Left renal pelvis (tissue), 4 donors: ENCODE results near the gene TDG. TPM values are rescaled to one million over a fixed set of nuclear protein-coding genes. Genes with fewer than 3 reads are reported as not detected.

Experiments
- DNase-seq, 4 donors: peaks; one replicate each; pipeline ENCODE4 v3.0.0-alpha.2; 2013; ENCODE audit warnings: low read depth in 4 of 4, low spot score in 3 of 4
- polyA plus RNA-seq, 4 donors: library from polyadenylated mRNA; unstranded; fragments of 120-200 nt; gene quantifications; one replicate each; pipeline ENCODE4 v1.2.1, GENCODE V29; 2013; ENCODE audit not compliant: insufficient read length in 4 of 4

Gene TDG
- polyA plus RNA-seq, 4 donors = 42.4 to 58.3 (median 52.8) TPM

DNA sequence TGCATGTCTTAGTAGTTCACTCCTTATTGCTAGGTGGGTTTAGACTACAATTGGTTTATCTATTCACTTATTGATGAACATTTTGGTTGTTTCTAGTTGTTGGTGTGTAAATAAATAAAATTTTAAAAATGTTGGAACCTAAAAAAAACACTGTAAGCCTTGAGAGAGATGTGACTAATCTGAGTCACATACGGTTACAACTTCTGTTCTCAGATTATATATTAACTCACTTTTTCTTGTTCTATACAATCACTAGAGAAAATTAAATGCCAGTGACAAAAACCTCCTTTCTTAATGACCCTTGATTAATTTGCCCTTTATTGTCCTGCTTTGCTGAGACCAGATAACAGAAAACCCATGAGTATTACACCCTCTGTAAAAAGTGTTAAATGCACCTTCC lies 7.1 kb upstream of the TDG start:
- DNase-seq = no peak

DNA sequence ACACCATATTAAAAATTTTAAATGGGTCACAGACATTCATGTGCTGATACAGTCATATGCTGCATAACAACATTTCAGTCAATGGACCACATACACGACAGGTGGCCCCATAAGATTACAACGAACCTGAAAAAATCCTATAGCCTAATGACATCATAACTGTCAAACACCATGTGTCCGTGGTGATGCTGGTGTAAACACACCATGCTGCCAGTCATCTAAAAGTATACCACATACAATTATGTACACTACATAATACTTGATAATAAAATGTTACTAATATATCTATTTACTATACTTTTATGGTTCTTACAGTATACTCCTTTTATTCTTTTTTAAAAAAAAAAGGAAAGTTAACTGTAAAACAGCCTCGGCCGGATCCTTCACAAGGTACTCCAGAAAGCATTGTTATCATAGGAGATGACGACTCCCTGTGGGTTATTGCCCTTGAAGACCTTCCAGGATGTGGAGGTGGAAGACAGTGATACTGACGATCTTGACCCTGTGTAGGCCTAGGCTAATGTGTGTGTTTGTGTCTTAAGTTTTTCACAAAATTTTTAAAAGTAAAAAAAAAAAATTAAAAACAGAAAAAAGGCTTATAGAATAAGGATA lies 5.0 kb upstream of the TDG start:
- no peak for DNase-seq

GRCh38 chr12:103962493-103962892 lies 3.2 kb upstream of the TDG start:
- DNase-seq = no peak

- DNase-seq = no peak
Measured at GRCh38 chr12:103964805-103965204, 867 bp upstream of the TDG start.

- DNase-seq = no peak
Measured at GRCh38 chr12:103965255-103965589, 450 bp upstream of the TDG start.

GRCh38 chr12:103966736-103967135 lies 1.1 kb downstream of the TDG start:
- no peak for DNase-seq

DNA sequence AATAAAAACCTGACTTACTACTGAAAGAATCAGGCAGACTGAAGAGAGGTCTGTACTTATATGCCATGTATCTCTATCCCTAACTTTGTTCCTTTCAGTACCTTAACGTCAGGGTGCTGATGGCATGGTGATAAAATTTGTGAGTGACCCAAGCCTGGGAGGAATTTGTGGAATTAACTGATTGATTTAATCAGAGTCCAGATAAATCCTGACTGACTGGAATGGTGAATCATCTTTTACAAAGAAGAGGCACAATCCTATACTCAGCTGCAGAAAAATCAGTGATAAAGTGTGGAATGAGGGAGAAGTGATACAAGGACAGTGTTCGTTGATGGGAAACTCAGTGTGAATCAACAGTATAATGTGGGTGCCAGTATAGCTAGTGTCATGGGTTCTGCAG lies 3.7 kb downstream of the TDG start:
- DNase-seq = no peak

DNA sequence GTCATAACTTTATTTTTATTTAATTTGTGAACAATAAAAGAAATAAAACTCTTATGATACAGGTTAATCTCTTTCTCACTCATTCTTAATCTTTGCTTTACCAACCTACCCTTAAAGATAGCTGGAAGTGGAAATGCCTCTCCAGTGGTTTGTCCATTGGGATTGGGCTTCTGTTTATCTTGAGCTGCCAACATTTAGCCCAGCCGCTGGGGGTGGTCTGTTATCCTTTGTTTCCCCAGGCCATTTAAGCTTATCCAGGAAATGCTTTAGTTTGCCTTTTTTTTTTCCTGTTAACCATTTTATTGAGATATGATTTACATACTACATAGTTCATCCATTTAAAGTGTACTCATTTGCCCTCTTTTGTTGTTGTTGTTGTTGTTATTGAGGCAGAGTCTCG lies 8.2 kb downstream of the TDG start:
- no peak for DNase-seq

DNA sequence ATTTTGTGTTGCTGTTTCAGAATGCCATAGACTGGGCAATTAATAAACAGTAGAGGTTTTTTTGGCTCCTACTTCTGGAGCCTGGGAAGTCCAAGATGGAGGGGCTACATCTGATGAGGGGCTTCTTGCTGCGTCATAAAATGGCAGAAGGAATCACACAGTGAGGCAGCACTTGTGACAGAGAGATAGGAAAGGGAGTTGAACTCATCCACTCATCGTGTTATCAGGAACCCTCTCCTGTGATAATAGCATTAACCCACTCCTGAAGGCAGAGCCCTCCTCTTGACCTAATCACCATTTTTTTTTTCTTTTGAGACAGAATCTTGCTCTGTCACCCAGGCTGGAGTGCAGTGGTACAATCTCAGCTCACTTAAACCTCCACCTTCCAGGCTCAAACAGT lies 9.7 kb downstream of the TDG start:
- no peak for DNase-seq

DNA sequence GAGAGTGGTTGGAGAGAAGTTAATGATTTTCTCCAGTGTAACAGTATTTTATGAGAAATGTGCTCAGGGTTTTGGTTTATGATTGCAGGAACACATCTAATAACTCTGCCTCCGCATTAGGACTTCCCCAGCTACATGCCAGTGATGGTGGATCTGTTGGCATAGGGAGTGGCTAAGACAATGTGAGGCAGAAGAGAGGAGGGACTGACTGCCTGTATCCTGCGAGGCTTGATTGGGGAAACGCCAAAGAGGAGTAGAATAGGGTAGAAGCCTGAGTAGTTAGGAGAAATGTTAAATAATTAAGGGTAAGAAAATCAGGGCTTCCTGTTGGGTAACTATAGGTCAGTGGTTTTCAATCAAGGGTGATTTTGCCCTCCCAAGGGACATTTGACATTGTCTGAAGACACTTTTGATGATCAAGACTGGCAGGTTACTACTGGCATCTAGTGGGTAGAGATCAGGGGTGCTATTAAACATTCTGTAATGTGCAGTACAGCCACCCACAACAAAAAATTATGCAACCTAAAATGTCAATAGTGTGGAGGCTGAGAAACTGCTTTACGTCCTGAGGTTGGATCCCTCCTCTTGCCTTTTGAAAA lies 12.8 kb downstream of the TDG start:
- no peak for DNase-seq

DNA sequence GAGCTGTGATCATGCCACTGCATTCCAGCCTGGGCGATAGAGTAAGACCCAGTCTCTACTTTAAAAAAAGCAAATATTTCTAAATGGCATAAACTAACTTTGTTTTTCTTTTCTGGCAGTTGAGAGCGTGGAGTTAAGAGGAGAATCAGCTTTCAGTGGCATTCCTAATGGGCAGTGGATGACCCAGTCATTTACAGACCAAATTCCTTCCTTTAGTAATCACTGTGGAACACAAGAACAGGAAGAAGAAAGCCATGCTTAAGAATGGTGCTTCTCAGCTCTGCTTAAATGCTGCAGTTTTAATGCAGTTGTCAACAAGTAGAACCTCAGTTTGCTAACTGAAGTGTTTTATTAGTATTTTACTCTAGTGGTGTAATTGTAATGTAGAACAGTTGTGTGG lies 21.2 kb downstream of the TDG start:
- DNase-seq = no peak

DNA sequence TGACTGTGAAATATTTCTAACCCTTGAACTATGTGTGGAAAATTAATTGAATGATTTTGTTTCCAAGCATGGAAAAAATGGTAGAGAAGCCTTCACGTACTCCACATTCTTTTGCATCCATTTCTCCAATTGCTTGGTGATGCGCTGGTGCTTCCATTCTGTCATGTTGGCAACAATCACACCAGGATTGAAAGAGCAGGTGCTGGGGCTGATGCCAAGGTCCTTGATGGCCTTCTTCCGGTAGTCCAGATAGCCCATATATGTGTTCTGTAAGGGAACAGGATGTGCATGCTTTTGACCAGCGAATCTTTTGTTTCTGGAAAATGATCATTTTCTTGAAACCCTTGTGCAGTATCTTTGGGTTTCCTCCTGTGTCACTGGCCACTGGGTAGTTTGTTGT lies 28.6 kb downstream of the TDG start:
- no peak for DNase-seq

DNA sequence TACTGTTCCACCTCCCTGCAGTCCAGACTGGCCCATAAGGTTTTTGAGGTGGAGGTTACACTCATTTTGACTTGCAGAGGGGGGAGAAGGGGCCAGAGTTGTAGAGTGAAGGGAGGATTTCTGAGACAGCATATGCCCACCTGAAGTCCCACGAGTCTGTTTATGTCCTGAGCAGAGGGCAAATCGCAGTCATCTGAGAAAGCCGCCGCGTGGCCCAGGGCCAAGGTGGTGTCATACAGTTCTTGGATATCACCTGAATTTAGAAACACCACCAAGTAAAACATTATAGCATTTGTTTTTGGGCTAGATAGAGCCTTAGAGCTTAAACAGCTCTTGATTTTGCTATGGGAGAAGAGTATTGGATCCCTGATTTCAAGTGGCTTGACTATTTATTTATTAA lies 30.9 kb downstream of the TDG start:
- no peak for DNase-seq

- DNase-seq = no peak
Measured at GRCh38 chr12:103997286-103997900, 31.7 kb downstream of the TDG start.

- DNase-seq = no peak
Measured at GRCh38 chr12:103998976-103999375, 33.3 kb downstream of the TDG start.

DNA sequence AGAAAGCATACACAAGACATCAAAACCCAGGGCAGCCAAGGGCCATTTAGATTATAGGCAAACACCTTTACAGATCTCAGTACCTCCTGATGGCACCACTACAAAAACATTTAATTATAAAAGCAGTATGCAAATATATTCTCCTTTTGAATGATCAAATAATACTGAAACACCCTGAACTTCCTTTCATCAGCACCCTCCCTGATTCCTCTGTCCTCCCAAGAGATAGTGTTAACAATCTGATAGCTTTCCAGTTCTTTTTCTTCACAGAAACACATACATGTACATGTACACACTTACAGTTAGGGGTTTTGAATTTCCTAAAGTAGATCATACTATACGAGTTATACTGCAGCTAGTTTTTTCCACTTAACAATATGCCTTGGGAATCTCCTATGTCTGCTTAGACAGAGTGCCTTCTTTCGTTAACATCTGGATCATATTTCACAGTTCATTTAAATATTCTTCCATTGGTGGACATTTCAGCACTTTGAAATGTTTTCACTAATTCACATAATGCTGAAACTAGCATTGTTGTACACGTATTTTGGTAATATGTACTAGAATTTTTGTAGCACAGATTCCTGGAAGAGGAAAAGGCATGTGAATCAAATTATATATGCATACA lies 35.2 kb downstream of the TDG start:
- no peak for DNase-seq

DNA sequence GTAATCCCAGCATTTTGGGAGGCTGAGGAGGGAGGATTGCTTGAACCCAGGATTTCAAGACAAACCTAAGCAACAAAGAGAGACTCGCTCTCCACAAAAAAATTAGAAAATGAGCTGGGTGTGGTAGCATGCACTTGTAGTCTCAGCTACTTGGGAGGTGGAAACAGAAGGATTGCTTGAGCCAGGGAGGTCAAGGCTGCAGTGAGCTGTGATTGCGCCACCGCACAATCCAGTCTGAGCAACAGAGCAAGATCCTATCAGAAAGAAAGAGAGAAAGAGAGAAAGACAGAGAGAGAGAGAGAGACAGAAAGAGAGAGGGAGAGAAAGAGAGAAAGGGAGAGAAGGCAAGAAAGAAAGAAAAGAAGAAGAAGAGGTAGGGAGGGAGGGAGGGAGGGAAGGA lies 37.0 kb downstream of the TDG start:
- DNase-seq = no peak

DNA sequence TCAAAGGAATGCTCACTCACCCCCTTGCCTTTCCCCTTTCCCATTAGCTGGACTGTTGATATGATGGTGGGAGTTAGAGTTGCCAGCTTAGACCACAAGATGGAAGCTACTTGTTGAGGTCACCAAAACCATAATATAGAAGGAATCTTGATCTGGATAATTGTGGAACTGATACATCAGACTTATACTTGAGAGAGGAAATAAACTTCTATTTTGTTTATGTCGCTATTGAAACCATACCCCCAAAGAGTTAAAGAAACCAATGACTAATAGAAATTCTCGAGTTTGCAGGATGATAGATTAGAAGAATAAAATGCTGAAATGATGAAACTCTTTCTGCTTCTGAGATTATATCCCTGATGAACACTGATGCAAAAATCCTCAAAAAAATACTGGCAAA lies 37.9 kb downstream of the TDG start:
- no peak for DNase-seq

DNA sequence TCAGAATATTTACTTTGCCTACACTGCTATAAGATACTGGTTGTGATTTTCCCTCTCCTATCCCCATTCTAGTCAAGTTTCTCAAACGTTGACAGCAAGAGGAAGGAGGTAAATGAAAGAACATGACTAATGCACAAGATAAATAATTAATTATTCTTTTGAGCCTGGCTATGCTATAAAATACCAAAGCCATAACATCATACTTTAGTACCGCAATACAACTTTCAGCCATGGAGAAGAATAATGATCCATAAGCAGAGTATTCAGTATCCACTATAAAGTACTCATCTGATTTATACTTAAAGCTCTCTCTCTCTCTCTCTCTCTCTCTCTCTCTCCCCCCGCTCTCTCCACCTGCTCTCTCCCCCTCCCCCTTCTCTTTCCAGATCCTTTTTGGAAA lies 41.3 kb downstream of the TDG start:
- DNase-seq = no peak

DNA sequence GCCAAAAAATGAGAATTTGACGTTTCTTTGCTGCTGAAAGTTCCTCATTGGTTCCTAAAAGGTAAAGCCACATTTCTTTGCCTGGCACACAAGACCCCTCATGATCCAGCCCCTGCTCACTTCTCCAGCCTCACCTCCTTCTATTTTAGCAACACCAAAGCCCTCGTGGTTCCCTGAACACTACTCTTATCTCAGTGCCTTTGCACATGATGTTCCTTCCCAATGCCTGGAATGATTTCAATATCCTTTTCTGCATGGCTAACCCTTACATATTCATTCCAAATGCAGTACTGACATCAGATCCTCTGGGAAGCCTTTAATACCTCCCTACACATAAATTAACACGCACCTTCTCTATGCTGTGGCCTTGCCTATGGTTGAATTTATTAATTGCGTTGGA lies 44.4 kb downstream of the TDG start:
- no peak for DNase-seq

GRCh38 chr12:104010606-104011169 lies 45.0 kb downstream of the TDG start:
- no peak for DNase-seq

DNA sequence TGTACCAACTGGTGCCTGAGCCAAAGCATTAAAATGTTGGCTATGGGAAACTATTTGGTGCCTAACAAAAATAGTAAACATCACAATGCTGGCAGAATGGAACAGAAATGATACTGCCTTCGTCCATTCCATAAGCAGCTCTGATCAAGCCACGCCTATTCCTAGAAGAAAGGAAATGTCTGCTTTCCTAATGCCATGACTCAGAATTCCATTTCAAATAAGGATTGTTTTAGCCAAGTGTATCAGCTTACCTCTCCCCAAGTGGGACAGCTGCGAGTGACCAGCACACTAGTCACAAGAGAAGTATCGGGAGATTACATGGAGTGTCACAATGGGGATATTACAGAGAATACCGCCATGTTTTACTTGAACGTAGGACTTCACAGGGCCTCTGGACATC lies 45.6 kb downstream of the TDG start:
- DNase-seq = no peak
